ENCODE data around the gene SMARCD1.

- TF ChIP-seq POLR2A (IDR thresholded peaks at IDR 0.05) = no peak
- TF ChIP-seq CTCF (IDR thresholded peaks at IDR 0.05) = no peak
Measured at GRCh38 chr12:50043308-50043707, 41.8 kb upstream of the SMARCD1 start.

Data from adrenal gland (tissue), 5 donors.